HG02885 (cell line): ENCODE measurements around the gene TSC22D3.

Experiments
- ATAC-seq: cut with Tn5 transposase; IDR thresholded peaks from one replicate; pipeline ENCODE4 v1.9.1; 2021; ENCODE audit warnings: mild to moderate bottlenecking; ENCODE audit not compliant: unreplicated experiment, poor library complexity

The TSC22D3 gene

GRCh38 chrX:107763647-107764046 lies 11.9 kb downstream of the TSC22D3 start:
- no peak for ATAC-seq

DNA sequence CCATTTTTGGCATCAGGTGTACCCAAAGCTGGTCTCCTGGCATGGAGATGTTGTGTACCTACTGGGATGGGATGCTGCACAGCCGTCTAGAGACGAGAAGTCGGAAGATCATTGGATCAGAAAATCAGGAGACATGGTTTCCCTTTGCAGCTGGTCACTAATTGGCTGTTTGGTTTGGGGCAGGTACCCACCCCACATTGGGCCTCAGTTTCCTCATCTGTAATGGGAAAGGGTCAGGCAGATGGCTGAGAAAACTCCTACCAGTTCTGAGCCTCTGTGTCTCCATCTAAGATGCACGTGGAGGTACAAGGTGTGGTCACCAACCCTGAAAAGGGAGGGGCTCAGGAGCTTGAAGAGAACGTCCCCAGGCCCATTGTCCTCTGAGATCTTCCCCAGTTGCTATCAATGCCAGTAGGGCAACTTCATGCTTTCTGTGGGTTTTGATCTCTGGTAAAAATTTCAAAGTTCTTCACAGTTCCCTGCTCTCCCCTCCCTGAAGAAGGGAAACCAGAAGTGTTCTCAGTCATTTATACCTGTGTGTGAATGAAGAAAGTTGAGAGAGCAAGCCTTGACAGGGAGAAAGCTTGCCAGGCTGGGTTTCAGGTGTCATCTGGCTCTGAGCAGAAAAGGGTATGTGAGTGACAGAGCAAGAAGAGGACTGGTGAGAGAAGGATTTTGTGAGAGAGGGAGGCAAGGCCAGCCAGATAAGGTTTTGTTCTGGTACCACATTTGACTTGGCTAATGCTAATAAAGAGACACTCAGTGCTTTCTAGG lies 15.1 kb downstream of the TSC22D3 start:
- ATAC-seq: no peak

DNA sequence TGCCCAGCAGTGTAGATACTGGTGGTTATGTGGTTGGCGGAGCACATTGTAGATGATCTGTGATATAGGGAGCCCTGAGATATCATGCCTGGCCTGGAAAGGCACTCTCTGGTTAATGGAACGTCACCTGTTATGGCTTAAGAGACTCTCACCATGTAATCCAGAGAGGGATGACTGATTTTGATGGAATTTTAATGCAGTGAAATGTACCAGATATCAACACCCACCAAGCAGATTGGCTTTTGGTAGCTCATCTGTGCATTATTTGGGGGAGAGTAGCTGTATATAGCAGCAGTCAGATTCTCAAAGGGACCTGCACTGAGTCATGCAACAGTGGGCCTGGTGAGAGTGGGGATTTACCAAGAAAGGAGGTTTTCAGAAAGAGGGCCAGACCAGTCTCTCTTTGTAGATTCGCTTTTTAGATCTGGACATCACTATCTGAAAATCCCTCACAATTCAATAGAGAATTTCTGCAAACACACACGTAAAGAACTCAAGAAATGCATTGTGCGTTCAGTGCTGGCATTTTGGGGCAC lies 17.3 kb downstream of the TSC22D3 start:
- no peak for ATAC-seq

- ATAC-seq: no peak
Measured at GRCh38 chrX:107755721-107756120, 19.9 kb downstream of the TSC22D3 start.

DNA sequence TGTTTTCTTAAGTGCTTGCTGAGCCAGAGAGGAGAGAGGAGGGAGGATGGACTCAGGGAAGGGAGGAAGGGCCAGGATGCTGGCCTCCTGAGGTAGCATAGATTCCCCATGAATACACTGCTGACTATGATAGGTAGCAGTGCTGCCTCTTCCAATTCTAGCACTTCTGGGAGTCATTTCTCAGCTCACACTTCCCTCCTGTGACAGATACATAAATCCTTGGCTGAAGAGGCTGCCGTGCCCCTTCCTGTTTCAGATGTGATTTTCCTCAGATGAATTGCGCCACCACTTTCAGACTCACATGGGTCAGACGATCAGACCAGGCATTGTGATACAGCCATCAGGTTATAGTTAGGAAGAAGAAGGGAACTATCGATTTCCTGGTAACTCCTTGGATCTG lies 22.4 kb downstream of the TSC22D3 start:
- ATAC-seq: no peak

DNA sequence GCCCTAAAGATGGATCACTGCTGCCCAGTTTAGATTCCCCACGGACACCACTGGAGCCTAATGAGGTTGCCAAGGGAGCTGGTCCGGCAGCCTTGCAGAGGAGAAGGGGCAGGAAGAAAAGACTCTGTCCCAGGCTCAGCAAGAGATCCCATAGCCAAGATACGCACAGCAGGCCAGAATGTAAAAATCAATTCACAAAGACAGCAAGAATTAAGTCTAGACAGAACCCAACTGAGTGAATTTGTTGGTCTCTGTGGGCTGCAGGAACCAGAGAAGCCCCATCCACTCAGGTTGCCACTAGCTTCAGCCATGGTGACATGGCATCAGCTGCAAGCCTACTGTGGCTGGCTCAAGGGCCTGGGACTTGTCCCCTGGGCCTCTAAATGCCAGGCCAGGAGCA lies 22.9 kb downstream of the TSC22D3 start:
- no peak for ATAC-seq

DNA sequence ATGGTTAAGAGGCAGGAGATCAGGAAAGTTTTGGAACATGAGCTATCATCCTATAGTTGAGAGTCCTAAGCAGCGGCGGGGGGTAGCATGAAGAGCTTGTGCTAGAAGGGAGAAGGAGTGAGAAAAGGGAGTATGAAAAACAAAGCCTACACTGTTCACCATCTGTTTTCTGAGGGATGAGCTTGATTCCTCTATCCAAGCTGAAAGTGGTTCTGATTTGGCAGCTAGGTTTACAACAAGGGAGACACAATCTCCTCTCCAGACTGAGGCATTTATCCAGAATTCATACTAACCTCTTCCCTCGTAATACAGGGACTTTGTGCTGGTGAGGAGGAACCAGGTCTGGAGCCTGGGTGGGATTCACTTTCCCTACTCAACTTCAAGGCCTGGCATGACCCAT lies 23.5 kb downstream of the TSC22D3 start:
- no peak for ATAC-seq

DNA sequence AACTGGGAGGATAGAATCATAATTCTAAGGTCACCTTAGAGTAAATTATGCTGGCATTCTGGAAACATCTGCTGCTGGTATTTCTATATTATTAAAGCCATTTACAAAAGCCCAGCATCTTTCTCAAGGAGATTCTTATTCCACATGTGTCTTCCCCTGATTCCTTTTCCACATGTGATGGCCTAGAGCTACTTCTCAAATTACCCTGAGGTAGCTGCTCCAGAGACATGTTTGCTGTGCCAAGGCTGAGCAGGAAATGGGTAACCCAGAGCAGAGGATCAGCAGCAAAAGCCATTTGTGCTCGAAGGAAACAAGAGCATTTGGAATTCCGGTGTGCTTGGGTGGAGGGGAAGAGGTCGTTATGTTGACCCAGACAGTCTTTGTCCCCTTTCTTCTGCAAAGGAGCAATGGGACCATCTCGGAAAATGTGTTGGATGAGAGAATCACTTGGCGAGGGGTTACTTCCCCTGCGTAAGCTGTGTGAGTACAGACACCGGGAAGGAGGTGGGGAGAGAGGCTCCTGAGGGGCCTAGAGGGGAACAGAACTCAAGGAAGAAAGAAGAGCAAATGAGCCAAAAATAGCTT lies 24.6 kb downstream of the TSC22D3 start:
- ATAC-seq: no peak

DNA sequence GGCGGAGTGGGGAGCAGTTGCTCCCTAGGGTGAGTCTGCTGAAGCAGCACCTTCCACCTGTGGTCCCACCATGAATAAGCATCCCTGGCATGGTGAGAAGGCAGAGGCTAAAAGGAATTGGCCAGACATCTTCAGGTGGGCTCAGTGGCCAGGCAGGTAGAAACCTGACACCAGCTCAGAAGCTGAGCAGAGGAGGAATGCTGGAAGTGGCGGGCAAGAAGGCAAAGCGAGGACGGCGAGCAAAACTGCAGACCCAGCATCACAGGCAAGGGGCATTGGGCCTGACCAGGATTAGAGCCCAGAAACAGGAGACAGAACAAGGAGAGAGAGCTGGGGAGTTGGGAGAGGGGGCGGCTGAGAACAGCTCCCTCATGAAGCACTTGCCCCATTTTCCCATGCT lies 25.3 kb downstream of the TSC22D3 start:
- no peak for ATAC-seq

- ATAC-seq: no peak
Measured at GRCh38 chrX:107748506-107748905, 27.1 kb downstream of the TSC22D3 start.

- ATAC-seq: no peak
Measured at GRCh38 chrX:107747596-107748161, 27.9 kb downstream of the TSC22D3 start.

DNA sequence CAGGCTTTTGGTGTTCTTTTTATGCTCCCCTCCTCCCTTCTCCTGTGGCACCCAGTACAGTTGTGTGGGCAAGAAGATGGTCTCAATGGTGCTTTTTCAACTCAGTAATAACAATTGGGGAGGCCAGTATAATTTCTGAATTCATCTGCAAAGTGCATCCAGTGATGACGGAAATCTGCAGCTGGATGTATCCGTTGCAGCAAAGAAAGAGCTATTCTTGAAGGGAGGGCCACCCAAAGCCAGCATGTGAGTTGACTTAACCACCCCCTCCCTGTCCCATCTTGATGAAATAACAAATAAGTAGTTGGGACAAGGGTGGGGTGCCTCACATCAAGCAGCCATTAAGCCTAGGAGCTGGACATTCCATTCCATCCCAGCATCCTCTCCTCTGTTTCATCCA lies 30.7 kb downstream of the TSC22D3 start:
- ATAC-seq: no peak

DNA sequence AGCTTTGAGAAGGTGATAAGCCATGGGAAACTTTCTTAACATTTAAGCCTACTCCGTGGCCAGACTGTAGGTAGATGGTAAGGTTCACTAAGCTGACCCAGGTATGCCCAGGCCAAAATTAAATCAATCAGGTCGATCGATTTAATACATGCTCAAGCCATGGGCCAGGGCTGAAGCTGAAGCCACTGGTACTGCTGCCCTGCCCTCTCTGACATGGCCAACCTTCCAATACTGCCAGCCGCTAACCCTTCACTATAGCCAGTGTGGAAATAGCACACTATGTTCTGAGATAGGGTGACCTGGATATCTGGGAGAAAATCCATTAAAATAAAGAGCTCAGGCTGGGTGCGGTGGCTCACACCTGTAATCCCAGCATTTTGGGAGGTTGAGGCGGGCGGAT lies 31.6 kb downstream of the TSC22D3 start:
- ATAC-seq: no peak

DNA sequence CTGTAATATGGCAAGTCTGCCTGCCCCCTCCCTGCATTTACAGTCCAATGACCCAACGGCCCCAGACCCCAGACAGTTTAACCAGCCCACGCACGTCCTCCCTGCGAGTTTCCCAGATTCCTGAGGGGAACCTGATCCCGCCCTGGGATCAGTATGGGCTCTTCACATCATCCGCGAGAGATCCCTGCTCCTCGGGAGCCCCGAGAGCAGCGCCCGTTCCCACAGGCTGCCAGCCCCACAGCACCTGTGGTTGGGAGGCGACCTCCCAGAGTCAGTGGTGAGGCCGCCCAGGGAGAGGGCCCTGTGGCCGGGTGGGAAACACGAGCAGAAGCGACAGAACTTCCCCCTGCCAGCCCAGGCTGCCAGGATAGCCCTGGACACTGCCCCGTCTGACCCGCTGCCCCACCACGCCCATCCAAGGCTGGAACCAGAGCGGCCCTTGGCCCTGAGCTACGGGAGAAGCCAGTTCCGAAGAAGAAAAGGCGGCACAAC lies 32.8 kb downstream of the TSC22D3 start:
- no peak for ATAC-seq

GRCh38 chrX:107741404-107741790 lies 34.2 kb downstream of the TSC22D3 start:
- peak; percentile 3 for ATAC-seq

GRCh38 chrX:107739541-107739940 lies 36.0 kb downstream of the TSC22D3 start:
- ATAC-seq: no peak

GRCh38 chrX:107738768-107739167 lies 36.8 kb downstream of the TSC22D3 start:
- ATAC-seq: no peak

DNA sequence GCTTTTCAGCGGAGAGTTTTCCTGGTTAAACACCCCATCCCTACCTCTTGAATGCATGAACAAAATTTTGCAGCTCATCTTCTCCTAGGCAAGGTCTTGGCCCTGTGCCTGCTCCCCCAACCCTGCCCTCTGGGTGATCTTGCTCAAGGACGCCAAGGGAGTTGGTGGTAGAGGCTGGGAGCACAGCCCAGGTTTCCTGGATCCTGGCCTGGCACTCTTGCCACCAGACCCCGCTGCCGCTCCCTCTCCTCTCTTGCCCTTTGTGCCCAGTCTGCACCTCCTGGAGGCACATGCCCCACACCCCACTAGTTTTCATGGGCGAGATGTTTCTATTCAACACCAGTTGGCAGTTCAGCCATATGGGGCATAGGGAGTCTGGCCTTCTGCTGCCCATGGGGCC lies 37.3 kb downstream of the TSC22D3 start:
- no peak for ATAC-seq

GRCh38 chrX:107736781-107737531 lies 38.6 kb downstream of the TSC22D3 start:
- ATAC-seq: no peak

DNA sequence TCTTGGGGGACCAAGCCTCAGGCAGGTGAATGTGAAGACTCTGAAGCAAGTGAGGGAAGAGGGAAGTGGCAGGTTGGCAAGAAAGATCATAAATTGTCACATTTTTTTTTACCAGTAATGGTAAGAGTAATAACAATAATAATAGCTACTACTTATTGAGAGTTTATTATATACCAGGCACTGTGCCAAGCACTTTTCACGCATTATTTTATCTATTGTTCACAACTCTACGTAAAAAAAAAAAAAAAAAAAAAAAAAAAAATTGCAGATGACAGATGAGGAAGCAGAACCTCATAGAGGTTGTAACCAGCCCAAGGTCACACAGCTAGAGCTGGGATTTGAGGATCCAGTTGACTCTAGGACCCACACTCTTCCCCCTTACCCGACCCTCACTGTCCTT lies 40.9 kb downstream of the TSC22D3 start:
- ATAC-seq: no peak

GRCh38 chrX:107733686-107734085 lies 41.9 kb downstream of the TSC22D3 start:
- no peak for ATAC-seq
